Fibroblast of skin of scalp (primary cell): ENCODE data around the gene ALG2. TPM values are rescaled to one million over a fixed set of nuclear protein-coding genes. Genes with fewer than 3 reads are reported as not detected.

ENCODE experiments used
- DNase-seq: peaks from one replicate; pipeline ENCODE4 v3.0.0-alpha.2; 2013
- polyA plus RNA-seq, 2 experiments: library from polyadenylated mRNA; unstranded; fragments of 120-200 nt; gene quantifications; one replicate each; pipeline ENCODE4 v1.2.1, GENCODE V29; 2013; ENCODE audit not compliant: insufficient read length in 2 of 2

ALG2 gene, protein sequence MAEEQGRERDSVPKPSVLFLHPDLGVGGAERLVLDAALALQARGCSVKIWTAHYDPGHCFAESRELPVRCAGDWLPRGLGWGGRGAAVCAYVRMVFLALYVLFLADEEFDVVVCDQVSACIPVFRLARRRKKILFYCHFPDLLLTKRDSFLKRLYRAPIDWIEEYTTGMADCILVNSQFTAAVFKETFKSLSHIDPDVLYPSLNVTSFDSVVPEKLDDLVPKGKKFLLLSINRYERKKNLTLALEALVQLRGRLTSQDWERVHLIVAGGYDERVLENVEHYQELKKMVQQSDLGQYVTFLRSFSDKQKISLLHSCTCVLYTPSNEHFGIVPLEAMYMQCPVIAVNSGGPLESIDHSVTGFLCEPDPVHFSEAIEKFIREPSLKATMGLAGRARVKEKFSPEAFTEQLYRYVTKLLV
- polyA plus RNA-seq (2013, experiment 1 of 2; ENCODE audit: insufficient read length) = 33.6 TPM
- polyA plus RNA-seq (2013, experiment 2 of 2; ENCODE audit: insufficient read length) = 37.8 TPM

DNA sequence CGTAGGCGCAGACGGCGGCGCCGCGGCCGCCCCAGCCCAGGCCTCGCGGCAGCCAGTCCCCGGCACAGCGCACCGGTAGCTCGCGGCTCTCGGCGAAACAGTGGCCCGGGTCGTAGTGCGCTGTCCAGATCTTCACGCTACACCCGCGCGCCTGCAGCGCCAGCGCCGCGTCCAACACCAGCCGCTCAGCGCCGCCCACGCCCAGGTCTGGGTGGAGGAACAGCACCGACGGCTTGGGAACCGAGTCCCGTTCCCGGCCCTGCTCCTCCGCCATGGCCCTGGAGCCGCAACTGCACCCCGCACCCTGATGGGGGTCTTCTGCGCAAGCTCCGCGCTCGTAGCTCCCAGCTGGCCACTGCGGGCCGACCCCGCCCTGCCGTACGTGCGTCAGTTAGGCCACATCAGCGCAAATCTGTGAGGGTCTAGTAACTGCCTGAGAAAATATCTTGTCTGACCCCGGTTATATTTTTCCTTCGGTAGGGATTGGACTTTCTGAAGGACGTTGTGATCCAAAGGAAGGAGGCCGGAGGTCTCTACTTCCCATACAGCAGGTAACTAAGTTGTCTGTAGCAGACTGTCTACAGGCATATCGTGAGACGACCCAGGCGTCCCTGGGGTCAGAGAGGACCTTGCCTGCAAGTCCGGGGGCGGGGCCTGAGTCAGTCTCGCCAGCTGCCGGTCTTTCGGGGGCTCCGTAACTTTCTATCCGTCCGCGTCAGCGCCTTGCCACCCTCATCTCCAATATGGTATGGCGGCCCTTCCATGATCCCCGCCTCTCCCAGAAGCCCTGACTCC, at the start of gene ALG2, which contains the start of gene SEC61B:
Gene ALG2, minus strand, starts transcription at position 322 of the 795 bp plus-strand sequence. Its CDS starts 48 bp downstream, at position 274.
Gene SEC61B, plus strand, starts transcription at position 662 of the 795 bp plus-strand sequence. Its CDS starts 82 bp downstream, at position 744.
- peak; percentile 96 for DNase-seq

GRCh38 chr9:99270491-99270890, 48.7 kb upstream of the ALG2 start:
- DNase-seq = no peak

DNA sequence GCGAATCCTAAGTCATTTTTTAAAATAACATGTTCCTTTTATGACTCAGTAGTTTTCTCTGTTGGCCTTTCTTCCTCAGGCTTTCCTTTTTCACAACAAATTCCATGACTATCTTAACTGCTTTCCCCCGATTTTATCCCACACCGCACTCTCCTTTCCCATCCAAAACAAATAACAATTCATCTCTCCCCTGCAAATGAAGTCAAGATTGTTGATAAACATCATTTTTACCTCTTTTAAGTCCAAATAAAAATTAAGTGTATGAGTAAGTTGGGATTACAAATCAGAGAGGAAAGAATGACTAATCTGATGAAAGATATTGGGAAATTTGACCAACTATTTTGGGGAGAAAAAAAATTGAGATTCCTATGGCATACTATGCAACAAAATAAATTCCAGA, 47.7 kb upstream of the ALG2 start:
- peak; percentile 86 for DNase-seq

DNA sequence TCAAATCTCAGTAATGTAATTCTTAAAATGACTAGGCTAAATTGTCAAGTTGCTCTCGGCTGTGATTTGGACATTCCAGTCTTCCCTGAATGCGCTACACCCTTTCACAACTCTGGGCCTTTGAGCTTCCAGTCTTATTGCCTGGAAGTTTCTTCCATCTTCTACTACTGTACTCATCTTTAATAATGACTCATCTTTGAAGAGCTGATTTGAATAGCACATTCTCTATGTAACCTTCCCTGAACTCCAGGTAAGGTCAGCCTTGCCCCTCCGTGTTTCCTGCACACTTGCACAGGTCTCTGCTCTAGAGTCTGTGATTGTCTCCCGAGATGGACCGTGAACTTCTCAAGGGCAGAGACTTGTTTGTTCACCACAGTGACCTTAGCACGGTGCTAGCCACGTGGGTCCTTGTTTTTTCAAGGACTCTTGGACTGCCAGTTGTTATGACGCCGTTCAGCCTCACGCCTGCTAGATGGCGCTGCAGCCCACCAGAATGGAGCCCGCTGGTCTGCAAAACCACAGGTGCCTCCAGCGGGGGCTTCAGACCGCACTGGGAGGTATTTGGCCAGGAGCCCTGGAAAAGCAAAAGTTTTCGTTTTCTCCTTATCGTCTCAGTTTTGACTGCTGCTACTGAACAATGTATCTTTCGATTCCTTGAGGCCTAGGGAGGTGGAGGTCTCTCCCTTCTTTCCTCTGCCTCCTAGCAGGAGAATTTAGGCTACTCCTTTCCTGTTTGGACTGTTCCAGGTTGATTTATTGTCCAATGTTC, 44.7 kb upstream of the ALG2 start:
- peak; percentile 75 for DNase-seq

GRCh38 chr9:99265691-99266090, 43.9 kb upstream of the ALG2 start:
- DNase-seq = no peak

GRCh38 chr9:99264070-99264680, 42.4 kb upstream of the ALG2 start:
- peak; percentile 16 for DNase-seq

DNA sequence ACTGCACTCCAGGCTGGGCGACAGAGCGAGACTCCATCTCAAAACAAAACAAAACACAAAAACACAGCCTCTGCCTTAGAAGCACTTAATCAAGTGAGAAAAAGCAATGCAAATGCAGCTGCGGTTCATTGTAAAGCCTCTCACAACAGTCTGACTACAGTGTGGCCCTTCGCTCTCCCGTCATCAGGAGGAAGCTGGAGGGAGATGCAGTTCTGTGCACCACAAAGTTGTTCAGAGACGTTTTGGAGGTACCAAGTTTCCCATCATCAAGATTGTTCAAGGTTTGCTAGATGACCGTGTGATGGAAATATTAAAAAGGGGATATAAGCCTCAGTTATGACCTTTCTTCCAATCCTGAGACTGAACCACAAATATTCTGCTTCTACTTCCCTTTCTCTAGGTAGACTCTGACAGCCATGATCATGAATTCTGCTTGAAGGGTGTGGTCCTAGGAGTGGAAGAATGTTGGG, 41.2 kb upstream of the ALG2 start:
- no peak for DNase-seq

DNA sequence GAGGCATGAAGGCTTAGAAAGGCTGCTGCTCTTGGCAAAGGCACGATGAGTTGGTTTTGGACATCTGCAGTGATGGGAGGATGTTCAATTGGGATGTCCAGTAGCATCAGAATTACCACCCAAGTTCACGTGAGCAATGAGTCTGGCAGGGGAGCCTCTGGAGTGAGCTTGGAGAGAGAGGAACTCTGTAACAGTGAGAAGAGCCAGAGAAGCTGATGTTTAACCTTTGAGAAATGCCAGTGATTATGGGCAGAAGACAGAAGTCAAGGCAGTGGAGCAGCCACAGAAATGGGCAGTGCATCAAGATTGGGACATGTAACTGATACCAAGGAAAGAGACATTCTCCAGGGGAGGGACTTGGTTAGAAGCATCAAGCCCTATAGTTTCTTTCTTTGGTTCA, 40.2 kb upstream of the ALG2 start:
- no peak for DNase-seq

DNA sequence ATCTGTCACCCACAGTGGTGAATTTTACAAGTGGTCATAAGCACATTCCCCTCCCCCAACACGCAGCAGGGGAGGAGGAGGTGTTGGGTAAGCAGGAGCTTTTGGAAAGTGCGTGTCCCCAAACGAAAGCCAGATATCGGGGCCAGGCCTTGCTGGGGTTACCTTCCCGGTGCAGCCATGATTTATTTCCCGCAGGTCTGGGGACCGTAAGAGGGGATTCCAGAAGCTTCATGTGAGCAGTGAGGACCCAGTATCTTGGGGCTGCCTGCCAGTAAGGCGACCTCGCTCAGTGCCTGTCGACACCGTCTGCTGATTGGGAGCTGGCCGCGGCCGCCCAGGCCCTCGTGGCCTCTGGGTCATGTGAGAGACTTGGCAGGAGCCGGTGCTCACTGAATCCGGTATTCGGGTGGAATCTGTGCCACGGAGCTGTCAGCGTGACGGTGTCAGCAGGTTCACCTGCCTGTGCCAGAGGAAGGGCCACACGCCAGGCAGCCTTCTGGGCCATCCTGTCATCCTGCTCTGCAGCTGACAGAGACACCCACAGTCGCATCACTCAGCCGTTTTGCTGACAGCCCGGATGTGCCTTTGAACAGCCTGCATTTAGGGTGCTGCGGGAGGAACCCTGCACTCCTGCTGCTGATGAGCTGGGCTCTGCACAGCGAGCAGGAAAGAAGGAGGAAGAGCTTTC, 37.6 kb upstream of the ALG2 start:
- DNase-seq = peak; percentile 20

DNA sequence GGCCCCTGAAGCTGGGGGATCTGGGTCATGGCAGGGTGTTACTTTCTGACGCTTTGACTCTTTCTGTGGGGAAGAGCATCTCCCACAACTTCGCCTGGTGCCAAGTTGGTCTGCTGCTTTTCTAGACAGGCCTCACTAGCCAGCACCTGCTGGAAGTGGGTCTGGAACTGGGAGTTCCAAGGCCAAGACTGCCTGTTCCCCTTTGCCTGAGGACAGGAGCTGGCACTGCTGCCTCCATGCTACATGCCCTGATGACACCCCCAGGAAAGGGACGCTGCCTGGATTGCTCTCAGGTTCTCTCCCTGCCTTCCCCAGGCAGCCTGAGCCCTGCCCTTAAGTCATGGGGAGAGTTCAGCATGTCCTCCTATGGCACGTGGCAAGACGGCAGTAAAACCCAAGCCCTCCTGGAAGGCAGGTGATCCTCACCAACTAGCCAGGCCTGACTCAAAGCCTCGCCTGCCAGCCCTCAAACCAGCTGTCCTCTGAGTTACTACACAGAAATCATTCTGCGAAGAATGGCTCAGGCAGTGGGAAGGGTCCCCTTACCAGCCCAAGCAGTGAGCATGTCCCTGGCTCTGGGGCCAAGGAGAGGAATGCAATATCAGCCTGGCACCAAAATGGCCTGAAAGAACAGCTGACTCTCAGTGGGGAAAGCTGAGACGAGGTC, 36.1 kb upstream of the ALG2 start:
- DNase-seq = no peak

DNA sequence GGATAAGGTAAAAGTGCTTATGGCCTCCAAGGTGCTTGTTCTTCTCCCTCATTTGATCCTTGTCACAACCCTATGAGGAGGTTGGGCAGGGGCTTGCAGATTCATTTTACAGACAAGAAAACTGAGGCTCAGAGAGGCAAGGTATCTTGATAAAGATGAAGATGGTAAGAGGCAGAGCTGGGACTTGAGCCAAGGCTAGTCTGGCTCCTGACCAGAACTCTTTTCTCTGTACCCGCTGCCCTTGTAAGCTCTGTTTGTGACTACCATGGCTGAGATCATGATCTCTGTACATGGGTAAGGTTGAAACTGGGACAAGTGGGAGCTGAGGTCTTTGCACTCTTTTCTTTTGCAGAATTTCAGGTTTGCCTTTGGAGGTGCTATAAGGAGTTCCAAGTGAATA, 33.9 kb upstream of the ALG2 start:
- DNase-seq = no peak

GRCh38 chr9:99253772-99254431, 32.2 kb upstream of the ALG2 start:
- DNase-seq = no peak

- DNase-seq = no peak
Measured at GRCh38 chr9:99253134-99253533, 31.4 kb upstream of the ALG2 start.

DNA sequence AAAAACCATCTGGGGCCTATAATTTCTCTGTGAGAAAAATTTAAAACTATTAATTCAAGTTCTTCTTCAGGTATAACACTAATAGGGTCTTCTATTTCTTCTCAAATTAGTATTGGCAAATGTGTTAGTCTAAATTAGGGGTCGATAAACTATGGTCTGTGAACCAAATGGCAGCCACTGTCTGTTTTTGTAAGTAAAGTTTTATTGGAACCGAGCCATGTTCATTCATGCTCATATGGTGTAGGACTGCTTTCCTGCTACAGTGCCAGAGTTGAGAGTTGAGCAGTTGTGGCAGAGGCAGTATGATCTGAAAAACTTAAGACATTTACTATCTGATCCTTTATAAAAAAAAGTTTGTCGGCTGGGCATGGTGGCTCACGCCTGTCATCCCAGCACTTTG, 29.4 kb upstream of the ALG2 start:
- DNase-seq = no peak

- DNase-seq = peak; percentile 34
Measured at GRCh38 chr9:99249619-99250018, 27.9 kb upstream of the ALG2 start.

GRCh38 chr9:99244344-99245260, 22.9 kb upstream of the ALG2 start:
- no peak for DNase-seq

- no peak for DNase-seq
Measured at GRCh38 chr9:99241106-99241505, 19.4 kb upstream of the ALG2 start.

DNA sequence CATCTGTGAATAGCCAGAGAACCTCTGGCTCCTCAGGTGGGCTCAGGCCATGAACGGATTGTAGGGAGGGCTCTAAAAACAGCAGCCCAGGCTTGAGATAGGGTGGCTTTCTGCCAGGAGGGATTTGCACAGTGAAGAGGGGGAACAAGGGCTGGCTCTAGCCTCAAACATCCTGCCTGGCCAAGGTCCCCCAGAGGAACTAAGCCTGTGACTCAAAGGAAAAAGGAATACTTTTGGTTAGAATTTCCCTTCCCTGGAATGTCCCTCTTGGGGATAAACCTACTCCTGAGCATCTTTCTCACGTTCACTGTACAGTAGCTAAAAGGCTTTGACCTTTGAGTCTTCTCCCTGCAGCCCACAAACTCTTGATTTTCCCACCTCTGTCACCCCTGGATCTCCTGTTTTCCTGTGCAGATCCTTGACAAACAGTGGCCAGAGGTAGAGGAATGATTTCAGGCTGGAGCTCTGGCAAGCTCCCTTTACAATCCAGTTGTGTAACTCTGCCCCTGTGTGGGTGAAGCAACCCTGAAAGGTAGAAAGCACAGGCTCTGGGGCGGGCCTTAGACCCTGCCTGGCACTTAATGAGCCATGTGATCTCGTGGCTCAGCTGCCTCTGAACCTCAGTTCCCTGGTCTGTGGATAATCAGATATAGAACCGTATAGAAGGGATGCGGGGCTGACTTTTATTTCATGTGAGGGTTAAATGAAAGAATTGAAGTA, 17.8 kb upstream of the ALG2 start:
- peak; percentile 88 for DNase-seq
